Endometrial microvascular endothelial cells (primary cell): Measurements from ENCODE around the gene RAB9A. TPM values are rescaled to one million over a fixed set of nuclear protein-coding genes. Genes with fewer than 3 reads are reported as not detected.

Source experiments
- total RNA-seq: library from RNA; depleted of rRNA; stranded (reverse); fragments of >200 nt; gene quantifications from one replicate; pipeline ENCODE4 v1.2.3, GENCODE V29; 2015; ENCODE audit errors: inconsistent ontology term

Gene RAB9A
- total RNA-seq, 1 donor from 2014 or later: 27.9 TPM

Other genes starting within 250 kb of the RAB9A start
- not detected for gene EGFL6, start 119.5 kb upstream of the RAB9A start, total RNA-seq
- gene TCEANC, start 36.0 kb upstream of the RAB9A start, total RNA-seq: 1.4 TPM
- 9.3 TPM for gene TRAPPC2, start 45.5 kb downstream of the RAB9A start, total RNA-seq
- 8.4 TPM for gene OFD1, start 45.6 kb downstream of the RAB9A start, total RNA-seq
- gene GPM6B, start 128.0 kb downstream of the RAB9A start, total RNA-seq: not detected